A549 (cell line): ENCODE measurements around the gene THUMPD3. TPM values are rescaled to one million over a fixed set of nuclear protein-coding genes. Genes with fewer than 3 reads are reported as not detected.

Experiments used
- ATAC-seq, 2 experiments: fragments of 200-7000 bp in 1 of 2; fragments of >200 bp in 1 of 2; cut with Nextera tagmentation in 1 of 2; cut with Tn5 transposase in 1 of 2; 3 replicates each; pipeline versions ENCODE4 v1.8.0 to v1.9.1; 2018 to 2020; ENCODE audit warnings: mild to moderate bottlenecking in 1 of 2, moderate library complexity in 1 of 2
- CTCF ChIA-PET: fragments of 300-600 bp; sonication (Branson Sonifier 250); formaldehyde crosslinking; extraction: SDS; loops from one replicate; lab custom pipeline; 2021; ENCODE audit warnings: antibody characterized with exemption, inconsistent platforms; lab: Yijun Ruan, JAX
- POLR2A ChIA-PET: fragments of 350-600 bp; formaldehyde crosslinking; extraction: SDS; loops from one replicate; lab custom pipeline; 2021; ENCODE audit warnings: antibody characterized with exemption, inconsistent platforms; lab: Yijun Ruan, JAX
- DNase-seq, 2 experiments: peaks; one replicate each; pipeline versions ENCODE4 v3.0.0 to v3.0.0-alpha.2; 2011 to 2016; ENCODE audit warnings: low read depth in 1 of 2, low spot score in 1 of 2
- FAIRE-seq: peaks from 2 replicates; lab custom pipeline; 2011; peaks lifted over from hg19 to GRCh38; lab: Jason Lieb, UNC
- H3K27ac ChIP-seq, 2 experiments: fragments of >200 bp; sonication (Bioruptor Twin); formaldehyde crosslinking; 3 replicates each; pipeline ENCODE4 v1.5.1; 2016 to 2017
- H3K4me1 ChIP-seq: fragments of >200 bp; sonication (Bioruptor Twin); formaldehyde crosslinking; 3 replicates; pipeline ENCODE4 v1.6.1; 2016
- H3K4me2 ChIP-seq: fragments of >200 bp; sonication (Bioruptor Twin); formaldehyde crosslinking; 3 replicates; pipeline ENCODE4 v1.6.1; 2016
- H3K4me3 ChIP-seq: fragments of >200 bp; sonication (Bioruptor Twin); formaldehyde crosslinking; 3 replicates; pipeline ENCODE4 v1.5.1; 2016
- H3K9me3 ChIP-seq: fragments of >200 bp; sonication (Bioruptor Twin); formaldehyde crosslinking; 3 replicates; pipeline ENCODE4 v1.6.1; 2016
- BHLHE40 ChIP-seq: IDR thresholded peaks from 2 replicates; pipeline ENCODE4 v1.6.1; 2012; ENCODE audit warnings: low read depth, low read length, inconsistent platforms
- CBX2 ChIP-seq: fragments of 200-600 bp; sonication (generic); IDR thresholded peaks from 2 replicates; pipeline ENCODE4 v1.6.1; 2016; ENCODE audit warnings: low read depth, mild to moderate bottlenecking, borderline replicate concordance
- CEBPB ChIP-seq, 2 experiments: fragments of >200 bp in 1 of 2; sonication (Bioruptor Twin) in 1 of 2; formaldehyde crosslinking in 1 of 2; IDR thresholded peaks; 2 replicates each; pipeline ENCODE4 v1.6.1; 2012 to 2016
- CHD2 ChIP-seq: fragments of 150-350 bp; IDR thresholded peaks from 2 replicates; pipeline ENCODE4 v1.6.1; 2014; ENCODE audit warnings: low read length; ENCODE audit not compliant: partially characterized antibody
- CHD4 ChIP-seq: fragments of 200-600 bp; sonication (generic); IDR thresholded peaks from 2 replicates; pipeline ENCODE4 v1.6.1; 2016; ENCODE audit warnings: antibody characterized with exemption, mild to moderate bottlenecking, borderline replicate concordance
- HOXB13 ChIP-seq: fragments of 250-450 bp; sonication (Bioruptor Pico); IDR thresholded peaks from 2 replicates; pipeline ENCODE4 v1.5.0; 2020; ENCODE audit warnings: low read depth, mild to moderate bottlenecking, moderate library complexity
- JUN ChIP-seq, 2 experiments: fragments of >200 bp; sonication (Bioruptor Twin); formaldehyde crosslinking; IDR thresholded peaks; 2 replicates in 1 of 2; 3 replicates in 1 of 2; pipeline ENCODE4 v1.6.1; 2016 to 2017
- KDM5A ChIP-seq: fragments of 200-600 bp; sonication (generic); IDR thresholded peaks from 2 replicates; pipeline ENCODE4 v1.6.1; 2016; ENCODE audit warnings: antibody characterized with exemption, mild to moderate bottlenecking
- MAZ ChIP-seq: fragments of 150-350 bp; IDR thresholded peaks from 2 replicates; pipeline ENCODE4 v1.6.1; 2014; ENCODE audit warnings: antibody characterized with exemption, low read depth, low read length, borderline replicate concordance
- NFE2L2 ChIP-seq: fragments of 150-350 bp; conservative IDR thresholded peaks from 2 replicates; pipeline ENCODE4 v1.6.1; 2014; ENCODE audit warnings: low read length
- NR3C1 ChIP-seq: fragments of >200 bp; sonication (Bioruptor Twin); formaldehyde crosslinking; IDR thresholded peaks from 3 replicates; pipeline ENCODE4 v1.6.1; 2017
- RARB ChIP-seq: fragments of 250-450 bp; sonication (Bioruptor Pico); IDR thresholded peaks from 2 replicates; pipeline ENCODE4 v1.8.0; 2021; ENCODE audit warnings: mild to moderate bottlenecking, moderate library complexity
- SREBF2 ChIP-seq: fragments of 450-650 bp; IDR thresholded peaks from 2 replicates; pipeline ENCODE4 v1.6.1; 2014; ENCODE audit warnings: mild to moderate bottlenecking, moderate library complexity
- TP53 ChIP-seq: fragments of 250-450 bp; sonication (Bioruptor Pico); IDR thresholded peaks from 2 replicates; pipeline ENCODE4 v1.5.0; 2021; ENCODE audit warnings: mild to moderate bottlenecking, moderate library complexity
- ZSCAN20 ChIP-seq: fragments of 250-450 bp; sonication (Bioruptor Pico); IDR thresholded peaks from 2 replicates; pipeline ENCODE4 v1.8.0; 2022; ENCODE audit warnings: mild to moderate bottlenecking, moderate library complexity
- WGBS: methylation state at CpG from one replicate; pipeline ENCODE4 v1.1.6; 2017; ENCODE audit errors: missing lambda C conversion rate; 5-methylcytosine and 5-hydroxymethylcytosine counted together
- polyA plus RNA-seq, 4 experiments: library from polyadenylated mRNA; depleted of rRNA in 3 of 4; stranded (reverse); fragments of >200 nt; fragmentation: RNase III in 1 of 4; extraction: RNeasy Plus Mini Kit Qiagen cat#74134 plus additional on column Dnase treatment in 1 of 4; gene quantifications; 2 replicates in 3 of 4; 3 replicates in 1 of 4; pipeline ENCODE4 v1.2.3, GENCODE V29; 2011 to 2017
- TF ChIP-seq, protein P1 (sequence below): IDR thresholded peaks from 2 replicates; pipeline ENCODE4 v1.6.1; 2012; ENCODE audit warnings: low read depth, borderline replicate concordance
- TF ChIP-seq, protein P2 (sequence below): fragments of >200 bp; sonication (Bioruptor Twin); formaldehyde crosslinking; IDR thresholded peaks from 3 replicates; pipeline ENCODE4 v1.6.1; 2016
- TF ChIP-seq, protein P3 (sequence below): fragments of 450-650 bp; IDR thresholded peaks from 2 replicates; pipeline ENCODE4 v1.6.1; 2014; ENCODE audit warnings: antibody characterized with exemption
- TF ChIP-seq, protein P4 (sequence below): fragments of >200 bp; sonication (Bioruptor Twin); formaldehyde crosslinking; IDR thresholded peaks from 2 replicates; pipeline ENCODE4 v1.6.1; 2016

Gene THUMPD3
- polyA plus RNA-seq, 2 of the 4 experiments (the other 2 are of a cell fraction): 53.9 to 86.0 TPM

DNA sequence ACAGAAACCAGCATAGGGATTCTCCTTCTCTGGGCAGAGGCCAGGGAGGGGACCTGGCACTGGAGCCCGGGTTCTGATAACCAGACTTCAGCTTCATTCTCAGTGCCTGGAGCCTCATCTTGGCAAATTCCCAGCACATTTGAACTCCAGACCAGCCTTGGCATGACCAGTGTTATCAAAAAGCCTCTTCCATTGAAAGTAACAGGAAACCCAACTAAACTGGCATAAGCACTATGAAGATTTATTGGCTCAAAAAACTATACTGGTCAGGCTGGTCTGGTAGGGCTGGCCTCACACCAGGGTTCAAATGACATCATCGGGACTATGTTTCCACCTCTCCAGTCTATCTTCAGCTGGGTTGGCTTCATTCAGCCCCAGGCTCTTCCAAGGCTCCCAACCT, 48.1 kb upstream of the THUMPD3 start:
- ChIA-PET CTCF (interaction anchor here (1.6 to 5.1 kb wide), 2 partner anchors 11 to 39 kb away, joined by 4 to 49 read pairs; no protein-coding TSS in a partner anchor), POLR2A (no interaction called here)

DNA sequence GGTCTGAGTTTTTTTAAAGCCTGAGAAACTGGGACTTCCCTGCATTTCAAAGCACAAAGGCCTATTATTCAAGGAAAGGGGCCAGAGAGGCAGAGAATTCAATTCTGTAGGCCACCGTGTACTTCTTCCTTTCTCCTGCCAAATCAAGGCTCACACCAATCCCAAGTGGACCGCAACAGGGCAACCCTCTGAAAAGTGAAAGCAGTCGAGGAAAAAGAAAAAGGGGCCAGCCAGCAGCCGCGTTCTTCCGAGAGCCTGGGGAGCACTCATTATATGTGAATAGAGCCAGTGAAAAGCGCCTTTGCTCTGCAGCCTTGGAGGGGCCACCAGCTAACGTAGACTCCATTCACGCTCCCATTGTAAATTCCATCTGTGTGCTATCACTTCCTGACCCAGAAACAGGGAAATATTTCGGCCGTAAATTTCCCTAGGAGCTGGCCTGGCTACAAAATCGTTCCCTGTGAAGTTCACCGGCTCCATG, 45.9 kb upstream of the THUMPD3 start:
- ATAC-seq (no peak), DNase-seq (no peak), FAIRE-seq (no peak)
- TF ChIP-seq KDM5A (no peak), BHLHE40 (no peak), JUN (IDR thresholded peaks at IDR 0.05) (no peak), SREBF2 (no peak)
- TF ChIP-seq, protein P1, sequence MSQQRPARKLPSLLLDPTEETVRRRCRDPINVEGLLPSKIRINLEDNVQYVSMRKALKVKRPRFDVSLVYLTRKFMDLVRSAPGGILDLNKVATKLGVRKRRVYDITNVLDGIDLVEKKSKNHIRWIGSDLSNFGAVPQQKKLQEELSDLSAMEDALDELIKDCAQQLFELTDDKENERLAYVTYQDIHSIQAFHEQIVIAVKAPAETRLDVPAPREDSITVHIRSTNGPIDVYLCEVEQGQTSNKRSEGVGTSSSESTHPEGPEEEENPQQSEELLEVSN: no peak
- Histone ChIP-seq H3K4me1 (no peaks in the 10 kb centered on the region), H3K4me3 (no peak overlapping the region), H3K9me3 (no peaks in the 10 kb centered on the region), H3K27ac (no peak overlapping the region), H3K4me2 (no peak overlapping the region)
- WGBS: 73% methylated on average over 13 of the region's 13 CpGs
- ChIA-PET POLR2A (no interaction called here), CTCF (no interaction called here)

More for the DNA sequence above, 48.1 kb upstream of the THUMPD3 start:
- TF ChIP-seq RARB: no peak
- TF ChIP-seq CEBPB (IDR thresholded peaks at IDR 0.05): no peak
- TF ChIP-seq, protein P2, sequence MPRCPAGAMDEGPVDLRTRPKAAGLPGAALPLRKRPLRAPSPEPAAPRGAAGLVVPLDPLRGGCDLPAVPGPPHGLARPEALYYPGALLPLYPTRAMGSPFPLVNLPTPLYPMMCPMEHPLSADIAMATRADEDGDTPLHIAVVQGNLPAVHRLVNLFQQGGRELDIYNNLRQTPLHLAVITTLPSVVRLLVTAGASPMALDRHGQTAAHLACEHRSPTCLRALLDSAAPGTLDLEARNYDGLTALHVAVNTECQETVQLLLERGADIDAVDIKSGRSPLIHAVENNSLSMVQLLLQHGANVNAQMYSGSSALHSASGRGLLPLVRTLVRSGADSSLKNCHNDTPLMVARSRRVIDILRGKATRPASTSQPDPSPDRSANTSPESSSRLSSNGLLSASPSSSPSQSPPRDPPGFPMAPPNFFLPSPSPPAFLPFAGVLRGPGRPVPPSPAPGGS: no peak
- no peak for TF ChIP-seq KDM5A
- no peak for TF ChIP-seq NFE2L2
- no peak for TF ChIP-seq TP53 (CRISPR knock-in tag)
- TF ChIP-seq NR3C1: no peak
- TF ChIP-seq HOXB13 (CRISPR knock-in tag): no peak
- no peak for TF ChIP-seq CHD2
- DNase-seq (no peak), ATAC-seq (no peak), FAIRE-seq (no peak)
- no peaks in the 10 kb centered on the region for H3K4me1 ChIP-seq
- H3K9me3 ChIP-seq: no peaks in the 10 kb centered on the region
- H3K4me2 ChIP-seq: no peak overlapping the region
- H3K4me3 ChIP-seq: no peak overlapping the region
- H3K27ac ChIP-seq: no peak overlapping the region
- 13% methylated on average over 2 of the region's 2 CpGs for WGBS

DNA sequence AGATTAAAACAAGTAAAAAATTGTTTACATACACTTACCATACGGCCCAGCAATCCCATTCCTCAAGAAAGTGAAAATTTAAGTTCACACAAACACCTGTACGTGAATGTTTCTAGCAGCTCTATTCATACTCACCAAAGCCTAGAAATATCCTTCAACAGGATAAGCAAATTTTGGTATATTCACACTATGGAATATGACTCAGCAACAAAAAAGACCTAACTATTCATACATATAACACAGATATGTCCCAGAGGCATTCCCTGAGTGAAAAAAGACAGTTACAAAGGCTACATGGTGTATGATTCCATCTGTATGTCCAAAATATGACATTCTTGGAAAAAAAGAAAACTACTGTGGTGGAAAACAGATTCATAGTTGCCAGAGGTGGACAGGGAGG, 40.1 kb upstream of the THUMPD3 start:
- ChIA-PET CTCF (interaction anchor here (0.7 to 3.1 kb wide), 2 partner anchors 20 to 26 kb away, joined by 4 to 13 read pairs; no protein-coding TSS in a partner anchor), POLR2A (no interaction called here)
- TF ChIP-seq HOXB13 (CRISPR knock-in tag) (no peak), ZSCAN20 (no peak), CHD4 (no peak), JUN (IDR thresholded peaks at IDR 0.05) (no peak), CBX2 (no peak), KDM5A (no peak), MAZ (no peak), RARB (no peak)
- TF ChIP-seq, protein P1: no peak
- TF ChIP-seq, protein P3, sequence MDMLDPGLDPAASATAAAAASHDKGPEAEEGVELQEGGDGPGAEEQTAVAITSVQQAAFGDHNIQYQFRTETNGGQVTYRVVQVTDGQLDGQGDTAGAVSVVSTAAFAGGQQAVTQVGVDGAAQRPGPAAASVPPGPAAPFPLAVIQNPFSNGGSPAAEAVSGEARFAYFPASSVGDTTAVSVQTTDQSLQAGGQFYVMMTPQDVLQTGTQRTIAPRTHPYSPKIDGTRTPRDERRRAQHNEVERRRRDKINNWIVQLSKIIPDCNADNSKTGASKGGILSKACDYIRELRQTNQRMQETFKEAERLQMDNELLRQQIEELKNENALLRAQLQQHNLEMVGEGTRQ: no peak
- TF ChIP-seq, protein P4, sequence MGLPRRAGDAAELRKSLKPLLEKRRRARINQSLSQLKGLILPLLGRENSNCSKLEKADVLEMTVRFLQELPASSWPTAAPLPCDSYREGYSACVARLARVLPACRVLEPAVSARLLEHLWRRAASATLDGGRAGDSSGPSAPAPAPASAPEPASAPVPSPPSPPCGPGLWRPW: no peak
- Histone ChIP-seq H3K9me3 (0 out of 3 replicates have a peak, but pooled peaks cover 3% of the 10 kb centered on the region), H3K4me1 (no peaks in the 10 kb centered on the region), H3K4me2 (no peak overlapping the region), H3K4me3 (no peak overlapping the region), H3K27ac (no peak overlapping the region)
- no peak for DNase-seq
- 67% methylated on average over 2 of the region's 2 CpGs for WGBS
- no peak for ATAC-seq
- no peak for FAIRE-seq
